Endothelial cell of umbilical vein (primary cell): Measurements from ENCODE around the gene LZTS2. TPM values are rescaled to one million over a fixed set of nuclear protein-coding genes. Genes with fewer than 3 reads are reported as not detected.

Experiments
- BruUV-seq: library from RNA; stranded (reverse); fragments of 400-500 nt; replicated peaks from 2 replicates; lab custom pipeline; 2021; lab: Mats Ljungman, UMichigan
- CTCF ChIA-PET: fragments of 300-600, 350-600 bp; sonication (Branson Sonifier 250); formaldehyde crosslinking; loops from one replicate; lab custom pipeline; 2021; ENCODE audit warnings: antibody characterized with exemption, inconsistent platforms; lab: Charles Lee
- POLR2A ChIA-PET: fragments of 300-600, 350-600 bp; sonication (Branson Sonifier 250); formaldehyde crosslinking; loops from one replicate; lab custom pipeline; 2021; ENCODE audit warnings: antibody characterized with exemption, inconsistent platforms; lab: Charles Lee
- DNase-seq: peaks from one replicate; pipeline ENCODE4 v3.0.0-alpha.2; 2011; ENCODE audit warnings: low read depth, low spot score
- FAIRE-seq: peaks from 2 replicates; lab custom pipeline; 2011; peaks lifted over from hg19 to GRCh38; lab: Jason Lieb, UNC
- H2AFZ ChIP-seq: 2 replicates; pipeline ENCODE4 v1.6.0; 2012; ENCODE audit warnings: low read depth, low read length, control low read depth, inconsistent platforms
- H3K27ac ChIP-seq: 2 replicates; pipeline ENCODE4 v1.5.1; 2011; ENCODE audit warnings: low read depth, mild to moderate bottlenecking, control low read depth, low read length, moderate library complexity; ENCODE audit not compliant: insufficient read depth
- H3K27me3 ChIP-seq, 2 experiments: 2 replicates each; pipeline versions ENCODE4 v1.6.0 to v1.6.1; 2011; ENCODE audit warnings: low read length in 2 of 2, mixed read lengths in 1 of 2; ENCODE audit not compliant: control insufficient read depth in 2 of 2, insufficient read depth in 2 of 2
- H3K36me3 ChIP-seq, 2 experiments: 2 replicates in 1 of 2; 3 replicates in 1 of 2; pipeline ENCODE4 v1.5.1; 2011; ENCODE audit warnings: low read length in 2 of 2, mild to moderate bottlenecking in 1 of 2, moderate library complexity in 1 of 2; ENCODE audit not compliant: control insufficient read depth in 2 of 2, insufficient read depth in 2 of 2; ENCODE audit errors: extremely low read depth in 1 of 2
- H3K4me1 ChIP-seq: 3 replicates; pipeline ENCODE4 v1.5.1; 2011; ENCODE audit warnings: mild to moderate bottlenecking, low read length; ENCODE audit not compliant: control insufficient read depth, insufficient read depth; ENCODE audit errors: extremely low read depth
- H3K4me2 ChIP-seq: 2 replicates; pipeline ENCODE4 v1.6.1; 2011; ENCODE audit warnings: low read length, control low read depth, mixed read lengths; ENCODE audit not compliant: insufficient read depth
- H3K4me3 ChIP-seq, 3 experiments: fragments of 200-600 bp in 1 of 3; sonication (generic), shearing (Covaris generic) in 1 of 3; replicated peaks in 1 of 3; 2 replicates each; pipeline ENCODE4 v1.5.1; 2011 to 2016; ENCODE audit warnings: control low read depth in 3 of 3, low read length in 3 of 3, mild to moderate bottlenecking in 2 of 3, inconsistent platforms in 1 of 3, low read depth in 1 of 3, moderate library complexity in 1 of 3; ENCODE audit not compliant: insufficient read depth in 1 of 3
- H3K79me2 ChIP-seq: 2 replicates; pipeline ENCODE4 v1.6.0; 2012; ENCODE audit warnings: low read length, inconsistent platforms; ENCODE audit not compliant: control insufficient read depth, insufficient read depth
- H3K9ac ChIP-seq: replicated peaks from 2 replicates; pipeline ENCODE3; 2011; ENCODE audit warnings: low read length, control low read depth; ENCODE audit not compliant: insufficient read depth; ENCODE audit errors: extremely low read depth
- H3K9me1 ChIP-seq: replicated peaks from 3 replicates; pipeline ENCODE4 v1.6.0; 2011; ENCODE audit warnings: mild to moderate bottlenecking, low read length; ENCODE audit not compliant: control insufficient read depth, insufficient read depth; ENCODE audit errors: extremely low read depth
- H3K9me3 ChIP-seq: replicated peaks from 2 replicates; pipeline ENCODE4 v1.5.1; 2012; ENCODE audit warnings: low read length, inconsistent platforms; ENCODE audit not compliant: control insufficient read depth, insufficient read depth
- H4K20me1 ChIP-seq: replicated peaks from 2 replicates; pipeline ENCODE3; 2011; ENCODE audit warnings: mild to moderate bottlenecking, low read length; ENCODE audit not compliant: control insufficient read depth, insufficient read depth; ENCODE audit errors: extremely low read depth
- JUN ChIP-seq: IDR thresholded peaks from 2 replicates; pipeline ENCODE4 v1.6.1; 2011; ENCODE audit warnings: borderline replicate concordance, low read depth; ENCODE audit not compliant: insufficient read length, insufficient read depth
- MAX ChIP-seq: IDR thresholded peaks from 2 replicates; pipeline ENCODE4 v1.6.1; 2011; ENCODE audit not compliant: insufficient read depth, insufficient read length
- MYC ChIP-seq: IDR thresholded peaks from one replicate; pipeline ENCODE4 v1.6.1; 2011; ENCODE audit warnings: mild to moderate bottlenecking, low read depth, low read length
- POLR2A ChIP-seq: IDR thresholded peaks from 2 replicates; pipeline ENCODE4 v1.6.1; 2012; ENCODE audit warnings: low read depth, mild to moderate bottlenecking, control low read depth, low read length
- POLR2AphosphoS5 ChIP-seq: IDR thresholded peaks from 2 replicates; pipeline ENCODE4 v1.6.1; 2012; ENCODE audit warnings: low read depth, mild to moderate bottlenecking, control low read depth, low read length, moderate library complexity; ENCODE audit not compliant: insufficient read depth
- dilution Hi-C: fragments of 300-500 bp; cut with MboI; formaldehyde crosslinking; loops from one replicate; pipeline ENCODE4 v1.15.0; 2019; ENCODE audit warnings: low sequenced_read_pairs; ENCODE audit not compliant: extremely low pct_ligation_motif_present
- intact Hi-C: fragments of 100-400 bp; cut with micrococcal nuclease; formaldehyde crosslinking; loops from one replicate; pipeline ENCODE4 v1.10.0; 2022
- polyA plus RNA-seq, 4 experiments: library from polyadenylated mRNA; depleted of rRNA in 3 of 4; stranded (reverse) in 3 of 4; unstranded in 1 of 4; fragments of >200 nt; gene quantifications; 2 replicates each; pipeline versions ENCODE4 v1.2.1 to v1.2.3, GENCODE V29; 2011 to 2012; ENCODE audit warnings: missing spikeins in 1 of 4
- total RNA-seq: library from RNA; stranded (reverse); gene quantifications from 2 replicates; pipeline ENCODE4 v1.2.3, GENCODE V29; 2021

Gene LZTS2
- total and polyA plus RNA-seq, 2 donors (not counting 3 experiments of a cell fraction or from before 2014, with no cell fraction given), result 70.8 to 79.5 TPM

DNA sequence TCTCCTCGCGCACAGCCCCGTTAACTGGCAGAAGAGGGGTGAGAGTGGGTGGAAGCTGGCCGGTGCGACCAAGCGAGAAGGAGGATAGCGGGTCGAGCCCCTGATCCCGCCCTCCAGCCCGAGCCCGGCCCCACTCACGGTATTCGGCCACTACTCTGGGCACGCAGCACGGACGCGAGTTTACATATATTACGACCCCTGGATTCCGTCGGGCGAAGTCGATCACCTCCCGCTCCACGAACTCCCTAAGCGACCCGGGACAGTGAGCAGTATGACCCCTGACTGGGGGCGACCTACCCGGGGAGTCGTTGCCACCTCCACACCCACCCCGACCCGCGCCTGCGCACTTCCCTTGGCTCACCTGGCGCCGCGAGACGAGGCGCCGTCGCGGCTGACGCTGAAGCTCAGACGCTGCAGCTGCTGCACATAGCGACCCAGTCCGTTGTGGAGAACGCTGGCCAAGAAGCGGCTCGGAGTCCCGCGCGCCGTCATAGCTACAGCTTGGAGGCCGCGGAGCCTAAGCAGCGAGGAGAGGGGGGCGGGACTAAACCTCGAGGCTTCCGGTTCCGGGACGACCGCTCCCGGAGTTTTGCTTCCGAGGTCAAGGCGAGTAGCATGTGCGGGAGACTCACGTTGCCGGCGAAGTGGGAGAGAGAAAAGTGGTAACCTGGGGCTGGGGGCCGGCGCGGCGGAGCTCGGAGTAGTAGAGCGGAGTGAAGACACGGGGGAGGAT, 12.5 kb upstream of the LZTS2 start, which contains the start of the genes MRPL43 and TWNK:
TSS of gene MRPL43 (minus strand) at position 546 of the 733 bp plus-strand sequence. CDS start at position 492, 54 bp downstream.
TSS of gene TWNK (plus strand) at position 592 of the 733 bp plus-strand sequence. CDS start 668 bp downstream, outside the sequence.
- POLR2A ChIA-PET, result interaction anchor here (0.7 kb wide), 1 partner anchor 18 kb away, joined by 3 read pairs; the partner anchor contains the start of gene SEMA4G
- Histone ChIP-seq H3K27ac (no peak within 1 kb of the TSS), H3K4me2 (peak within 1 kb of the TSS; percentile 79), H3K9me3 (no peaks in the 10 kb centered on the region), H3K4me3 (peak within 1 kb of the TSS; percentile 73 to 98 (median 81)), H4K20me1 (no peaks in the 10 kb centered on the region), H3K4me1 (peaks cover 12% of the 10 kb centered on the region), H2AFZ (peak within 1 kb of the TSS; percentile 95), H3K9me1 (no peaks in the 10 kb centered on the region), H3K9ac (peak within 1 kb of the TSS; percentile 53), H3K79me2 (peaks cover 30% of the 10 kb centered on the region), H3K27me3 (no peaks in the 10 kb centered on the region), H3K36me3 (peaks cover 0 to 17% of the 10 kb centered on the region in 2 experiments)
- BruUV-seq, result no TSS peak
- CTCF ChIA-PET, result interaction anchor here (0.7 to 3.8 kb wide), 5 partner anchors 11 to 55 kb away, joined by 3 to 15 read pairs (median 3); partner anchors contain the start of gene SEMA4G
- DNase-seq (peak; percentile 84), FAIRE-seq (peak; percentile 91)
- TF ChIP-seq POLR2A, result no peak
- TF ChIP-seq MYC, result peak; percentile 84
- TF ChIP-seq MAX, result peak; percentile 89
- TF ChIP-seq POLR2AphosphoS5, result peak; percentile 55
- dilution Hi-C loops (no loop called here), intact Hi-C loops (loop anchor here (1.0 kb wide), 1 partner anchor 18 kb away; the partner anchor contains the start of gene SEMA4G)

- Histone ChIP-seq H2AFZ (peak overlapping the region; percentile 95), H3K4me1 (peaks cover 12% of the 10 kb centered on the region), H3K27ac (no peak overlapping the region), H3K79me2 (peaks cover 30% of the 10 kb centered on the region), H3K4me3 (peak overlapping the region; percentile 73 to 98 (median 81)), H3K27me3 (no peaks in the 10 kb centered on the region), H3K9ac (peak overlapping the region; percentile 53), H3K9me1 (no peaks in the 10 kb centered on the region), H3K36me3 (peaks cover 0 to 17% of the 10 kb centered on the region in 2 experiments), H3K9me3 (no peaks in the 10 kb centered on the region), H3K4me2 (peak overlapping the region; percentile 79), H4K20me1 (no peaks in the 10 kb centered on the region)
- CTCF ChIA-PET, result interaction anchor here (0.7 to 3.8 kb wide), 4 partner anchors 10 to 32 kb away, joined by 3 to 15 read pairs (median 4); partner anchors contain the start of gene SEMA4G
- no peak for TF ChIP-seq JUN
- DNase-seq (no peak), FAIRE-seq (no peak)
- POLR2A ChIA-PET, result interaction anchor here (0.7 kb wide), 1 partner anchor 18 kb away, joined by 3 read pairs; the partner anchor contains the start of gene SEMA4G
- BruUV-seq, result no TSS peak
- intact Hi-C loops, result loop anchor here (1.0 kb wide), 1 partner anchor 18 kb away; the partner anchor contains the start of gene SEMA4G
- dilution Hi-C loops, result no loop called here
Observed at GRCh38 chr10:100987685-100988049, 11.9 kb upstream of the LZTS2 start.
